T-cell (primary cell): ENCODE data around the gene PRKD1. TPM values are rescaled to one million over a fixed set of nuclear protein-coding genes. Genes with fewer than 3 reads are reported as not detected.

Source experiments
- ATAC-seq, 4 experiments: fragments of 200-7000 bp in 3 of 4; fragments of 150-1000 bp in 1 of 4; cut with Tn5 transposase; replicated peaks in 1 of 4; 1 replicate in 3 of 4; 2 replicates in 1 of 4; pipeline ENCODE4 v1.10.0; 2021; ENCODE audit warnings: moderate library complexity in 3 of 4, mild to moderate bottlenecking in 2 of 4, moderate number of reproducible peaks in 1 of 4
- CTCF ChIA-PET, 2 donors: fragments of 300-600 bp; sonication (Branson Sonifier 250); formaldehyde crosslinking; loops; one replicate each; lab custom pipeline; 2022; ENCODE audit warnings: antibody characterized with exemption in 2 of 2; lab: Charles Lee
- POLR2A ChIA-PET, 2 donors: fragments of 300-600 bp; sonication (Branson Sonifier 250); formaldehyde crosslinking; loops; one replicate each; lab custom pipeline; 2022; ENCODE audit warnings: antibody characterized with exemption in 2 of 2; lab: Charles Lee
- DNase-seq, 35 experiments: peaks; one replicate each; pipeline versions ENCODE4 v3.0.0 to v3.0.0-alpha.2; 2013 to 2023
- H3K27ac ChIP-seq: one replicate; pipeline ENCODE4 v1.5.1; 2013; ENCODE audit warnings: low read length
- H3K27me3 ChIP-seq, 2 experiments: replicated peaks in 1 of 2; 1 replicate in 1 of 2; 2 replicates in 1 of 2; pipeline versions ENCODE4 v1.6.1 to v1.7.0; 2013; ENCODE audit warnings: low read length in 1 of 2, mixed read lengths in 1 of 2; ENCODE audit not compliant: control insufficient read depth in 2 of 2, insufficient read depth in 2 of 2; ENCODE audit errors: extremely low read depth in 1 of 2
- H3K36me3 ChIP-seq, 2 donors: 1 replicate in 1 of 2; 2 replicates in 1 of 2; pipeline versions ENCODE4 v1.6.1 to v1.7.0; 2013; ENCODE audit warnings: low read length in 1 of 2; ENCODE audit not compliant: control insufficient read depth in 2 of 2, insufficient read depth in 1 of 2; ENCODE audit errors: extremely low read depth in 1 of 2
- H3K4me1 ChIP-seq, 2 experiments: 1 replicate in 1 of 2; 2 replicates in 1 of 2; pipeline versions ENCODE4 v1.6.1 to v1.7.0; 2013; ENCODE audit warnings: low read length in 2 of 2, mixed read lengths in 1 of 2; ENCODE audit not compliant: insufficient read depth in 2 of 2, control insufficient read depth in 1 of 2; ENCODE audit errors: extremely low read depth in 1 of 2
- H3K4me3 ChIP-seq, 2 donors: 1 replicate in 1 of 2; 2 replicates in 1 of 2; pipeline versions ENCODE4 v1.5.1 to v1.7.0; 2013; ENCODE audit warnings: mild to moderate bottlenecking in 2 of 2, low read length in 1 of 2, moderate library complexity in 1 of 2; ENCODE audit not compliant: control insufficient read depth in 1 of 2; ENCODE audit errors: extremely low read depth in 1 of 2
- H3K9me3 ChIP-seq: 2 replicates; pipeline ENCODE4 v1.7.0; 2013
- H3K27ac Mint-ChIP-seq, 2 donors: one replicate each; pipeline ENCODE4 v1.8.0; 2020 to 2021; ENCODE audit warnings: mild to moderate bottlenecking in 2 of 2, mixed read lengths in 2 of 2
- H3K27me3 Mint-ChIP-seq, 2 donors: one replicate each; pipeline ENCODE4 v1.8.0; 2021 to 2022; ENCODE audit warnings: mixed read lengths in 2 of 2
- H3K36me3 Mint-ChIP-seq: one replicate; pipeline ENCODE4 v1.8.0; 2021; ENCODE audit warnings: mixed read lengths
- H3K4me1 Mint-ChIP-seq, 3 donors: one replicate each; pipeline ENCODE4 v1.8.0; 2020 to 2022; ENCODE audit warnings: mixed read lengths in 3 of 3, mild to moderate bottlenecking in 1 of 3
- H3K4me3 Mint-ChIP-seq, 3 donors: one replicate each; pipeline ENCODE4 v1.8.0; 2020 to 2022; ENCODE audit warnings: mild to moderate bottlenecking in 3 of 3, mixed read lengths in 3 of 3, moderate library complexity in 3 of 3
- H3K9me3 Mint-ChIP-seq, 3 donors: one replicate each; pipeline ENCODE4 v1.8.0; 2020 to 2022; ENCODE audit warnings: mixed read lengths in 3 of 3
- WGBS: methylation state at CpG from one replicate; pipeline ENCODE4 v1.1.5; 2013; ENCODE audit warnings: missing lambda C conversion rate; ENCODE audit not compliant: insufficient coverage; 5-methylcytosine and 5-hydroxymethylcytosine counted together
- total RNA-seq, 35 experiments: library from RNA in 6 of 35; stranded (reverse) in 6 of 35; fragments of 120-200 nt in 1 of 35; gene quantifications; one replicate each; pipeline versions ENCODE4 v1.2.1 to v1.2.4 and lab custom pipeline; 2013 to 2026

PRKD1 gene
- total RNA-seq, result under 1 TPM in 2 of 5 donors, not detected in 3; 0.28 to 0.43 TPM
- 0.18 TPM for total RNA-seq (2013)
- total RNA-seq (lab: John Stamatoyannopoulos, UW), result 0 to 0.25 (median 0) reads per million in 29 experiments

GRCh38 chr14:29927376-29928116, at the start of gene PRKD1:
TSS of gene PRKD1 (minus strand) at chr14:29927847.
- peak in 3 of 4 experiments; percentile 19 to 30 (median 23) for ATAC-seq
- Histone ChIP-seq H3K27me3 (peaks cover 22 to 23% of the 10 kb centered on the region in 2 experiments), H3K4me1 (no peaks in the 10 kb centered on the region), H3K27ac (no peak within 1 kb of the TSS), H3K9me3 (no peaks in the 10 kb centered on the region), H3K4me3 (no peak within 1 kb of the TSS), H3K36me3 (no peaks in the 10 kb centered on the region)
- ChIA-PET CTCF (no interaction called here), POLR2A (no interaction called here)
- 4% methylated on average over 58 of the region's 91 CpGs for WGBS
- H3K4me3 Mint-ChIP-seq, result peak within 1 kb of the TSS; percentile 46 to 74 (median 52)
- DNase-seq, result no peak
- H3K27me3 Mint-ChIP-seq, result peaks cover 36 to 44% of the 10 kb centered on the region in 2 donors
- no peak within 1 kb of the TSS for H3K27ac Mint-ChIP-seq
- peaks cover 0 to 8% (median 3%) of the 10 kb centered on the region in 3 donors for H3K9me3 Mint-ChIP-seq
- H3K4me1 Mint-ChIP-seq, result peaks cover 7 to 9% (median 7%) of the 10 kb centered on the region in 3 donors
- no peaks in the 10 kb centered on the region for H3K36me3 Mint-ChIP-seq

GRCh38 chr14:29971101-29971500, 43.5 kb upstream of the PRKD1 start:
- H3K9me3 Mint-ChIP-seq, result peaks cover 6 to 16% (median 15%) of the 10 kb centered on the region in 3 donors
- H3K36me3 Mint-ChIP-seq, result no peaks in the 10 kb centered on the region
- H3K4me3 ChIP-seq, result no peak overlapping the region
- H3K27me3 Mint-ChIP-seq, result no peaks in the 10 kb centered on the region
- H3K27ac ChIP-seq, result no peak overlapping the region
- H3K9me3 ChIP-seq, result no peaks in the 10 kb centered on the region
- H3K36me3 ChIP-seq, result no peaks in the 10 kb centered on the region
- no peaks in the 10 kb centered on the region for H3K4me1 ChIP-seq
- H3K4me1 Mint-ChIP-seq, result no peaks in the 10 kb centered on the region
- no peak for ATAC-seq
- DNase-seq, result no peak
- POLR2A ChIA-PET, result no interaction called here
- CTCF ChIA-PET, result no interaction called here
- H3K4me3 Mint-ChIP-seq, result no peak overlapping the region
- no peaks in the 10 kb centered on the region for H3K27me3 ChIP-seq
- no peak overlapping the region for H3K27ac Mint-ChIP-seq
- 93% methylated on average over 12 of the region's 15 CpGs for WGBS

DNA sequence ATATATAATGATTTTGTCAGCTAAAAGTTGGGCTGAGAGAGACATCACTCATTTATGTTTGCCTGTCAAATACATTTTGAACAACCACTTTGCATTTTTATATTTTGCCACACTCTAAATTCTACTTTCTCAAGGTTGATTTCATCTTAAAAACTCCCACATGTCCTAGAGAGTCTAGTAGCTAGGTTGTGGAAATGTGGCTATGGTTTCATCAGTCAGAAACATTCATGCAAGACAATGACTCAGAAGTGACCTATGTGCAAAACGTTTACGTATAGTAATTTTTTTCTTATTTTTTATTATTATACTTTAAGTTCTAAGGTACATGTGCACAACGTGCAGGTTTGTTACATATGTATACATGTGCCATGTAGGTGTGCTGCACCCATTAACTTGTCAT, 27.4 kb upstream of the PRKD1 start:
- H3K27ac Mint-ChIP-seq, result no peak overlapping the region
- H3K27ac ChIP-seq, result no peak overlapping the region
- no peaks in the 10 kb centered on the region for H3K4me1 ChIP-seq
- WGBS, result no CpG with 5 or more reads among the region's 3 CpGs
- no peaks in the 10 kb centered on the region for H3K36me3 Mint-ChIP-seq
- no peaks in the 10 kb centered on the region for H3K9me3 ChIP-seq
- no peaks in the 10 kb centered on the region for H3K27me3 ChIP-seq
- ATAC-seq, result no peak
- ChIA-PET POLR2A (no interaction called here), CTCF (no interaction called here)
- DNase-seq, result no peak
- no peak overlapping the region for H3K4me3 ChIP-seq
- no peak overlapping the region for H3K4me3 Mint-ChIP-seq
- H3K9me3 Mint-ChIP-seq, result peaks cover 6 to 20% (median 20%) of the 10 kb centered on the region in 3 donors
- no peaks in the 10 kb centered on the region for H3K4me1 Mint-ChIP-seq
- no peaks in the 10 kb centered on the region for H3K27me3 Mint-ChIP-seq
- H3K36me3 ChIP-seq, result no peaks in the 10 kb centered on the region

- Histone ChIP-seq H3K27ac (no peak overlapping the region), H3K4me1 (no peaks in the 10 kb centered on the region), H3K27me3 (no peaks in the 10 kb centered on the region), H3K36me3 (no peaks in the 10 kb centered on the region), H3K9me3 (no peaks in the 10 kb centered on the region), H3K4me3 (no peak overlapping the region)
- Mint-ChIP-seq H3K4me3 (no peak overlapping the region), H3K4me1 (no peaks in the 10 kb centered on the region), H3K36me3 (no peaks in the 10 kb centered on the region), H3K27me3 (no peaks in the 10 kb centered on the region), H3K9me3 (peaks cover 6 to 17% (median 14%) of the 10 kb centered on the region in 3 donors), H3K27ac (no peak overlapping the region)
- DNase-seq, result no peak
- POLR2A ChIA-PET, result no interaction called here
- WGBS, result 94% methylated on average over 3 of the region's 6 CpGs
- no peak for ATAC-seq
- CTCF ChIA-PET, result interaction anchor here in 1 of 2 donors (0.6 kb wide), 1 partner anchor 31 kb away, joined by 4 read pairs; no protein-coding TSS in a partner anchor
Observed at GRCh38 chr14:29953501-29953900, 25.9 kb upstream of the PRKD1 start.

- no peak overlapping the region for H3K27ac Mint-ChIP-seq
- no peak for DNase-seq
- no peaks in the 10 kb centered on the region for H3K27me3 Mint-ChIP-seq
- H3K27ac ChIP-seq, result no peak overlapping the region
- H3K27me3 ChIP-seq, result no peaks in the 10 kb centered on the region
- H3K36me3 ChIP-seq, result no peaks in the 10 kb centered on the region
- no peak for ATAC-seq
- no peak overlapping the region for H3K4me3 ChIP-seq
- no peaks in the 10 kb centered on the region for H3K4me1 ChIP-seq
- POLR2A ChIA-PET, result no interaction called here
- H3K36me3 Mint-ChIP-seq, result no peaks in the 10 kb centered on the region
- no peak overlapping the region for H3K4me3 Mint-ChIP-seq
- H3K4me1 Mint-ChIP-seq, result no peaks in the 10 kb centered on the region
- no peaks in the 10 kb centered on the region for H3K9me3 ChIP-seq
- H3K9me3 Mint-ChIP-seq, result peaks cover 6 to 38% (median 28%) of the 10 kb centered on the region in 3 donors
- CTCF ChIA-PET, result no interaction called here
Observed at GRCh38 chr14:29944091-29944490, 16.4 kb upstream of the PRKD1 start.

DNA sequence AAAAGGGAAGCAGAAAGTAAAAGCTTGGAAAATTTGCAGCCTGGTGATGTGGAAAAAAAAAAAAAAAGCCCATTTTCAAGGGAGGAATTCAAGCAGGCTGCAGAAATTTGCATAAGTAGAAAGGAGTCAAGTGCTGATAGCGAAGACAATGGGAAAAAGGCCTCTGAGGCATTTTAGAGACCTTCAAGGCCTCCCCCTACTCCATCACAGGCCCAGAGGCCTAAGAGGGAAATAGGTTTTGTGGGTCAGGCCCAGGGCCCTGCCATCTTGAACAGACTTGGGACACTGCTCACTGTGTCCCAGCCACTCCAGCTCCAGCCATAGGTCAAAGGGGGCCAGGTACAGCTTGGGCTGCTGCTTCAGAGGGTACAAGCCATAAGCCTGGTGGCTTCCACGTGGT, 13.8 kb upstream of the PRKD1 start:
- Histone ChIP-seq H3K4me1 (no peaks in the 10 kb centered on the region), H3K27ac (no peak overlapping the region), H3K9me3 (no peaks in the 10 kb centered on the region), H3K27me3 (no peaks in the 10 kb centered on the region), H3K36me3 (no peaks in the 10 kb centered on the region), H3K4me3 (no peak overlapping the region)
- WGBS, result 17% methylated on average over 1 of the region's 2 CpGs
- Mint-ChIP-seq H3K27ac (no peak overlapping the region), H3K27me3 (no peaks in the 10 kb centered on the region), H3K36me3 (no peaks in the 10 kb centered on the region), H3K4me3 (no peak overlapping the region), H3K4me1 (no peaks in the 10 kb centered on the region), H3K9me3 (peaks cover 2 to 30% (median 24%) of the 10 kb centered on the region in 3 donors)
- ATAC-seq, result no peak
- ChIA-PET POLR2A (interaction anchor here in 1 of 2 donors (0.7 kb wide), 1 partner anchor 325 kb away, joined by 5 read pairs; no protein-coding TSS in a partner anchor), CTCF (no interaction called here)
- DNase-seq, result no peak
